HG03432 (cell line): ENCODE results near the gene FZD4.
A peak's percentile ranks its signal among the peaks of the same experiment; 100 is the strongest.
"Not testable (repeated sequence)": the region's sequence is repeated elsewhere in the genome, so short reads cannot be mapped to it uniquely, and the experiment has no call there.

Experiments
- ATAC-seq: cut with Tn5 transposase; IDR thresholded peaks from one replicate; pipeline ENCODE4 v1.9.1; 2021; ENCODE audit warnings: mild to moderate bottlenecking, moderate library complexity; ENCODE audit not compliant: unreplicated experiment

FZD4 gene

GRCh38 chr11:86938900-86939880, 16.0 kb downstream of the FZD4 start:
- peak; percentile 70 for ATAC-seq

DNA sequence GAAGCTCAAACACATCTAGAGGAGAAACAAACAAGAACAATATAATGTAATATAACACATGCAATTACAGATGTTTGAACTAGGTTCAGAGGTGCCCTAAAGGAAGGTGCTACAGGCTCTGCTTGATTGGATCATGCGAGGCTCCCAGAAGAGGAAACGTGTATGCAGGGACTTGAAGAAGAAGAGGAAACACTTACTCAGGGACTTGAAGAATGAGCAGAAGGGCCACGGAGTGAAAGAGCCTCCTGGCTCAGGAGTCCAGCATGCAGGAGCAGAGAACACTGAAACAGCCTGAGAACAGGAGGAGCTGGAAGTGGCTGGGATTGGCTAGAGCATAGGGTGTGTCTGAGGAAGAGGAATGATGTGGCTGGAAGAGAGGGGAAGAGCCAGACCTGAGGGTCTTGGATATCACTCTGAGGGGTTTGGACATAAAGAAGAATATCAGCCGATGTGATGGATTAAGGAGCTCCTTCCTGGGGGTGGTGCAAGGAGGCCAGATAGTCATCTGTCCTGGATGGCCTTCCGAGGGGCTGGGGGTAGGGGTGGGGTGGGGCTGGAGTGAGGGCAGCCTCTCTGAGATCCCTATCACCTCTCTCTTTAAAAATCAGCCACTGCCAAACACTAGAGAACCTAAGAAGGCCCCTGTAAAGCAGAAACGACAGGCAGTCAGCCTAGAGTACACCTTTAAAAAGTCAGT, 16.8 kb downstream of the FZD4 start:
- ATAC-seq, result no peak

GRCh38 chr11:86937193-86937806, 17.9 kb downstream of the FZD4 start:
- ATAC-seq, result not testable (repeated sequence)

GRCh38 chr11:86934926-86935579, 20.1 kb downstream of the FZD4 start:
- no peak for ATAC-seq

GRCh38 chr11:86934582-86934900, 20.7 kb downstream of the FZD4 start:
- no peak for ATAC-seq

DNA sequence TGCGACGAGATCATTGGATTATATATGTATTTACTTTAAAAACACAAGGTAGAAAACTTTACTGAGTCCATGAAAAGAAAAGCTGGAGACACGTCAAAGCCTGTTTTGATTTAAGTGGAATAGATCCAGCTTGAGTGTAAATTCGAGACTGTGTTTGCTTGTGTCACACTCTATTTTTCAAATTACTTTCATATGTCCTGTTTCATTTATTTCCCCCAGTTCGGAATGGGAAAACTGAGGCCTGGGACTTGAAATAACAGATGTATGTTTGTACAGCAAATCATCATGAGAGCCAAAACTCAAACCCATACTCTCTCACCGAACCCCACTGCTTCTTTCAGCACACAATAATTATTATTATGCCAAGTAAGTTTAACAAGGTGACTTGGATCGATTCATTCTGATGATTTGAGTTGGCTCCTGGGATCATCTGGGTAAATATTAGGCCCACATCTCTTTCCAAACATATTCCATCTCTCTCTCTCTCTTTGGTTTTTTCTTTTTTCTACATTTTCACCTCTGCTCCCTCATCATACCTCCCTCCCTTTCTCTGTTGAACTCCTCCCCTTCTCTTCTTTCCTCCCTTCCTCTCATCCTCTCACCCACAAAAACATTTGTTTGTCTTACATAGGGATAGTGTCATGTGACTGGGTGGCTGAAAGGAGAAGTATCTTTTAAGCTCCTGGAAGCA, 21.2 kb downstream of the FZD4 start:
- ATAC-seq, result no peak

- no peak for ATAC-seq
Observed at GRCh38 chr11:86932924-86933875, 22.0 kb downstream of the FZD4 start.

DNA sequence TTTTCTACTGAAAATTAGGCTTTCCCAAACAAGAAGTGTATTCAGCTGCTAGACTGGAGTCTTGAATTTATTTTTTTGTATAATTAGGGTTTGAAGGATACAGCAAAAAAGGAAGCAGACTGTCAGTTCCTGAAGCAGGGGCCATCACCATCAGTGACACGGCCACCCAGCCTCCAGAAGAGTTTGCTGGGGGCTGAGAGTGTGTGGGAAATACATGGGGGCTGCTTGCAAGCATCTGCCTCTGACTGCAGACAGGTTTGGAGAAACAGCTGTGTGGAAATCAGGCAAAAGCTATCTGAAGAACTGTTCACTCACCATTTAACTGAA, 23.0 kb downstream of the FZD4 start:
- peak; percentile 17 for ATAC-seq

DNA sequence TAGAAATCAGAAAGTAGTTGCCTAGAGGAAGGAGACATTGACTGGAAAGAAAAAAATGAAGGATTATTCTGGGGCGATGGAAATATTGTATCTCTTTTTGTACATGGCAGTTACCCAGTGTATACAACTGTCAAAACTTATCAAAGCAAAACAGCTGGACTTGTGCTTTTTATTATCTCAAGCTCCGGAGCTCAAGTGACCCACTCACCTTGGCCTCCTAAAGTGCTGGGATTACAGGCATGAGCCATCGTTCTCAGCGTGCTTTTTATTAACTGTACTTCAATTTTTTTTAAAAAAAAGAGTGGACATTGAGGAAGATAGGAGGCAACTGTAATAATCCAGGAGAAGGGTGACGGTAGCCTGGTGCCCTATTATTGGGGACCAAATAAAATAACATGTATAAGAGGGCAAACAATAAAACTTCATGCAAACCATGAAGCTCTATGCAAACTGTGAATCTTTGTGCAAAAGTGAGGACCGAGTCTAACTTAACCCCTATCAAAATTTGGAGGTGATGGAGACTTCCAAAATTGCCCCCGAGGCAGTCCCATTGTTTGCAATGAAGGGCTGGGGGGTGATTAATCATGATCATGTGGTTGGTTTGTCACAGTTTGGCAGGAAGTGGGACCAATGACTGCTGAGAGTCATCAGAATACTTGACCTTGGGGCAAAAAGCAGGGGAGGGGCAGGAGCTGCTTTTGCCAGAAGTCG, 23.5 kb downstream of the FZD4 start:
- ATAC-seq, result peak; percentile 56

- no peak for ATAC-seq
Observed at GRCh38 chr11:86930957-86931547, 24.1 kb downstream of the FZD4 start.

DNA sequence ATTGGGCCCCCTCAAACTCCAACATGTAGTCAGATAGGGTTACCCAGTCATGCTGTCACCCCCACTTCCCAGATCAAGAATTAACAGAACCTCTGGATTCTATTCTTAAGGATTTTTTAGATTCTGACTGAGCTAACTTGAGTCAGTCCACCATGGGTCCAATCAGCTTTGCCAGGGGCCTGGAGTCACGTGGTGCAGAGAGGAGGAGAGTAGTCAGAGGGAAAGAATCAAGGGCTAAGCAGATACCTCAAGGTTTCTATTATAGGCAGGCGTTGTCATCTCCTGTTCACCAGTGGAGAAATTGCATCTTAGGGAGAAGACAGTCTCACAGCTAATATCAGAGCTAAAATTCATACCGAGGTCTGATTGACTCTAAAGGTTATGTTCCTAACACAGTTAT, 28.2 kb downstream of the FZD4 start:
- ATAC-seq, result no peak

- ATAC-seq, result no peak
Observed at GRCh38 chr11:86923999-86924766, 31.0 kb downstream of the FZD4 start.

GRCh38 chr11:86922225-86922624, 33.0 kb downstream of the FZD4 start:
- ATAC-seq, result no peak

- no peak for ATAC-seq
Observed at GRCh38 chr11:86919557-86920210, 35.5 kb downstream of the FZD4 start.

DNA sequence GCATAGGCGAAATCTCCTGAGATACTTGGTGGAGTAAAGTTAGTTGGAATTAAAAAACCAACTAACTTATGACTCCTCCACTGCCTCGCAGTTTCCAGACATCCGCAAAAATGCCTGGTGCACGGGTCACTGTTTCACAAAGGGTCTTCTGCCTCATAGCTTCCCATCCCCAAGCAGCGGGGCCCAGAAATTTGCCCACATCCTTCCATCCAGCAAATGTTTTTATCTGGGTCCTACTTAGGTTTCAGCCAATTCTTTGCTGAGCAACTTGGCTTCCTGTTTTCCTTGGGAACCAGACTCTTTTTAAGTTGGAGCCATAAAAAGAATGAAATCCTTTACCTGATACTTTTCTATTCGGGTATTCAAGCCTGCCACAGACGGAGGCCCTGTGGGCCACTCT, 36.2 kb downstream of the FZD4 start:
- no peak for ATAC-seq

DNA sequence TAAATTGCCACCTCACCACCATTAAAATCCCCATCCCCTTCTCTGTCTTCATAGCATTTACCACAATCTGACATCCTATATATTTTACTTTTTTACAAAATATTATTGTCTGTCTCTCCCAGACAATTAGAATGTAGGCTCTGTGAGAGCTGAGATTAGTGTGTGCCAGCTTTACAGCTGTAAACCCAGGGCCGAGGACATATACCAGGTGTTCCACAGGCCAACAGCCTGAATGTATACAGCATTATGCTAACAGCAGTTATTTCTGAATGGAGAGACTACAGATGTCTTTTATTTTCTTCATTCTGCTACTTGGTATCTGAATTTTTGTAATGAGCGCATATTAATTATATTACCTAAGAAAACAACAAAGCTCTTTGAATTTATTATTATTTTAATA, 36.7 kb downstream of the FZD4 start:
- ATAC-seq, result no peak

DNA sequence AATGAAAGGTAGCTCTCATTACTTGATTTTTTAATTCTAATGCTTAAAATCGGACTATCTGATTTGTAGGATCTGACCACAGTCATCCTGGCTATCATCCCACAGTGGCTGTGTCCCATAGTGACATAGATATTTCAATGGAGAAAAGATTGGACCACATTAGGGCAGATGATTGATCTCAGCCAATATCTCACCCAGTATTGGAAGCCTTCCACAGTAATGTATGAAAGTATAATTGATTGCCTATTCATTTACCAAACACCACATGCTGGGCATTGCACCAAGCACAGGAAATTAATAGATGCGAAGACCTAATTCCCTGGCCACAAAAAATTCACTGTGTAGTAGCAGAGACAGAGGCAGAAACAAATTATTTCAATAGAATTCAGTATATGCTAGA, 37.6 kb downstream of the FZD4 start:
- no peak for ATAC-seq
